ENCODE measurements around the gene FOXQ1.
A peak's percentile ranks its signal among the peaks of the same experiment; 100 is the strongest.

Gene FOXQ1

GRCh38 chr6:1290086-1290485 is 21.8 kb upstream of the FOXQ1 start:
- no peak for DNase-seq (ENCODE audit: low spot score)

GRCh38 chr6:1290805-1291204 is 21.1 kb upstream of the FOXQ1 start:
- DNase-seq (ENCODE audit: low spot score), result no peak

GRCh38 chr6:1291381-1291780 is 20.5 kb upstream of the FOXQ1 start:
- DNase-seq (ENCODE audit: low spot score), result no peak

GRCh38 chr6:1295420-1295819 is 16.5 kb upstream of the FOXQ1 start:
- no peak for DNase-seq (ENCODE audit: low spot score)

GRCh38 chr6:1296079-1296478 is 15.8 kb upstream of the FOXQ1 start:
- no peak for DNase-seq (ENCODE audit: low spot score)

GRCh38 chr6:1296542-1296941 is 15.4 kb upstream of the FOXQ1 start:
- DNase-seq (ENCODE audit: low spot score), result no peak

- no peak for DNase-seq (ENCODE audit: low spot score)
Observed at GRCh38 chr6:1297746-1298145, 14.2 kb upstream of the FOXQ1 start.

- DNase-seq (ENCODE audit: low spot score), result no peak
Observed at GRCh38 chr6:1298768-1299167, 13.1 kb upstream of the FOXQ1 start.

GRCh38 chr6:1306133-1306532 is 5.8 kb upstream of the FOXQ1 start:
- DNase-seq (ENCODE audit: low spot score), result no peak

GRCh38 chr6:1309366-1309765 is 2.5 kb upstream of the FOXQ1 start:
- DNase-seq (ENCODE audit: low spot score), result no peak

GRCh38 chr6:1310628-1311399 is 1.1 kb upstream of the FOXQ1 start:
- DNase-seq (ENCODE audit: low spot score), result no peak

- no peak for DNase-seq (ENCODE audit: low spot score)
Observed at GRCh38 chr6:1312203-1312472, 240 bp downstream of the FOXQ1 start.

GRCh38 chr6:1312473-1313367 is 822 bp downstream of the FOXQ1 start:
- DNase-seq (ENCODE audit: low spot score), result no peak

GRCh38 chr6:1313384-1313766 is 1.5 kb downstream of the FOXQ1 start:
- DNase-seq (ENCODE audit: low spot score), result no peak

GRCh38 chr6:1313767-1314503 is 2.0 kb downstream of the FOXQ1 start:
- no peak for DNase-seq (ENCODE audit: low spot score)

GRCh38 chr6:1314617-1315016 is 2.7 kb downstream of the FOXQ1 start:
- no peak for DNase-seq (ENCODE audit: low spot score)

- DNase-seq (ENCODE audit: low spot score), result no peak
Observed at GRCh38 chr6:1315201-1315559, 3.3 kb downstream of the FOXQ1 start.

GRCh38 chr6:1315560-1316386 is 3.9 kb downstream of the FOXQ1 start:
- no peak for DNase-seq (ENCODE audit: low spot score)

GRCh38 chr6:1316489-1316971 is 4.6 kb downstream of the FOXQ1 start:
- peak; percentile 3 for DNase-seq (ENCODE audit: low spot score)

GRCh38 chr6:1317302-1317815 is 5.5 kb downstream of the FOXQ1 start:
- DNase-seq (ENCODE audit: low spot score), result no peak

GRCh38 chr6:1318036-1318435 is 6.1 kb downstream of the FOXQ1 start:
- DNase-seq (ENCODE audit: low spot score), result no peak
